Uterus (tissue), 4 donors: Measurements from ENCODE around the gene OTOG. TPM values are rescaled to one million over a fixed set of nuclear protein-coding genes. Genes with fewer than 3 reads are reported as not detected.

Experiments used
- DNase-seq, 2 donors: peaks; one replicate each; pipeline ENCODE4 v3.0.0-alpha.2; 2019 to 2020
- H3K27ac ChIP-seq, 2 donors: fragments of 200-600 bp; sonication (generic); 1 replicate in 1 of 2; 2 replicates in 1 of 2; pipeline ENCODE4 v1.5.1; 2016 to 2018
- H3K27me3 ChIP-seq, 2 donors: fragments of 200-600 bp; sonication (generic); one replicate each; pipeline ENCODE4 v1.5.1; 2018 to 2019; ENCODE audit warnings: control low read depth in 1 of 2
- H3K36me3 ChIP-seq, 2 donors: fragments of 200-600 bp; sonication (generic); one replicate each; pipeline ENCODE4 v1.5.1; 2019; ENCODE audit warnings: control low read depth in 1 of 2
- H3K4me1 ChIP-seq, 2 donors: fragments of 200-600 bp; sonication (generic); one replicate each; pipeline ENCODE4 v1.5.1; 2018 to 2019; ENCODE audit warnings: control low read depth in 1 of 2
- H3K4me3 ChIP-seq, 2 donors: fragments of 200-600 bp; sonication (generic); 1 replicate in 1 of 2; 2 replicates in 1 of 2; pipeline ENCODE4 v1.5.1; 2018 to 2019; ENCODE audit warnings: mild to moderate bottlenecking in 1 of 2
- H3K9me3 ChIP-seq, 2 donors: fragments of 200-600 bp; sonication (generic); one replicate each; pipeline ENCODE4 v1.5.1; 2019; ENCODE audit warnings: control low read depth in 1 of 2
- CTCF ChIP-seq, 4 experiments: fragments of 200-600 bp in 2 of 4; fragments of 450-650 bp in 2 of 4; sonication (generic) in 2 of 4; IDR thresholded peaks; one replicate each; pipeline ENCODE4 v1.5.1; 2016 to 2019; ENCODE audit warnings: antibody characterized with exemption in 4 of 4, mild to moderate bottlenecking in 2 of 4, moderate library complexity in 1 of 4
- POLR2A ChIP-seq, 2 donors: fragments of 450-650 bp; IDR thresholded peaks; one replicate each; pipeline ENCODE4 v1.6.1; 2016; ENCODE audit warnings: antibody characterized with exemption in 2 of 2, mild to moderate bottlenecking in 1 of 2, moderate library complexity in 1 of 2
- intact Hi-C: fragments of 100-400 bp; cut with DNase I; formaldehyde crosslinking; loops from one replicate; pipeline ENCODE4 v1.15.1; 2023; ENCODE audit warnings: low total_unique reads
- total RNA-seq, 4 donors: library from RNA; depleted of rRNA in 3 of 4; stranded (reverse); fragments of >200 nt in 3 of 4; gene quantifications; one replicate each; pipeline versions ENCODE4 v1.1.0 to v1.2.4, GENCODE V29; 2014 to 2023
- donor health status: DM: yes; HTN: yes; CAD: no.

The OTOG gene
- total RNA-seq, 4 donors from 2014 or later = under 0.01 TPM; not detected in 3

GRCh38 chr11:17568944-17569343 lies 21.9 kb downstream of the OTOG start:
- intact Hi-C loops = no loop called here
- no peak for TF ChIP-seq CTCF (IDR thresholded peaks at IDR 0.05)
- no peak for TF ChIP-seq POLR2A (IDR thresholded peaks at IDR 0.05)
- no peak for DNase-seq
- Histone ChIP-seq H3K9me3 (no peaks in the 10 kb centered on the region), H3K4me3 (no peak overlapping the region), H3K27ac (no peak overlapping the region), H3K4me1 (no peaks in the 10 kb centered on the region), H3K27me3 (no peaks in the 10 kb centered on the region), H3K36me3 (no peaks in the 10 kb centered on the region)

GRCh38 chr11:17570034-17570433 lies 23.0 kb downstream of the OTOG start:
- TF ChIP-seq POLR2A (IDR thresholded peaks at IDR 0.05) (no peak), CTCF (IDR thresholded peaks at IDR 0.05) (no peak)
- no peak for DNase-seq
- no peaks in the 10 kb centered on the region for H3K4me1 ChIP-seq
- H3K36me3 ChIP-seq = no peaks in the 10 kb centered on the region
- H3K9me3 ChIP-seq = no peaks in the 10 kb centered on the region
- no peak overlapping the region for H3K27ac ChIP-seq
- intact Hi-C loops = no loop called here
- no peak overlapping the region for H3K4me3 ChIP-seq
- no peaks in the 10 kb centered on the region for H3K27me3 ChIP-seq

GRCh38 chr11:17571431-17572358 lies 24.6 kb downstream of the OTOG start:
- no peaks in the 10 kb centered on the region for H3K9me3 ChIP-seq
- intact Hi-C loops = no loop called here
- no peaks in the 10 kb centered on the region for H3K27me3 ChIP-seq
- no peak overlapping the region for H3K4me3 ChIP-seq
- DNase-seq = no peak
- TF ChIP-seq POLR2A (IDR thresholded peaks at IDR 0.05) (no peak), CTCF (IDR thresholded peaks at IDR 0.05) (no peak)
- no peaks in the 10 kb centered on the region for H3K36me3 ChIP-seq
- H3K27ac ChIP-seq = no peak overlapping the region
- H3K4me1 ChIP-seq = no peaks in the 10 kb centered on the region

- Histone ChIP-seq H3K36me3 (no peaks in the 10 kb centered on the region), H3K9me3 (no peaks in the 10 kb centered on the region), H3K27ac (no peak overlapping the region), H3K4me3 (no peak overlapping the region), H3K27me3 (no peaks in the 10 kb centered on the region), H3K4me1 (no peaks in the 10 kb centered on the region)
- intact Hi-C loops = no loop called here
- TF ChIP-seq POLR2A (IDR thresholded peaks at IDR 0.05) = no peak
- TF ChIP-seq CTCF (IDR thresholded peaks at IDR 0.05) = no peak
- no peak for DNase-seq
Observed at GRCh38 chr11:17572359-17572690, 25.3 kb downstream of the OTOG start.

- intact Hi-C loops = no loop called here
- DNase-seq = no peak
- H3K27me3 ChIP-seq = no peaks in the 10 kb centered on the region
- H3K27ac ChIP-seq = no peak overlapping the region
- TF ChIP-seq CTCF (IDR thresholded peaks at IDR 0.05) (no peak), POLR2A (IDR thresholded peaks at IDR 0.05) (no peak)
- H3K4me1 ChIP-seq = no peaks in the 10 kb centered on the region
- H3K36me3 ChIP-seq = no peaks in the 10 kb centered on the region
- no peaks in the 10 kb centered on the region for H3K9me3 ChIP-seq
- no peak overlapping the region for H3K4me3 ChIP-seq
Observed at GRCh38 chr11:17572791-17573460, 25.9 kb downstream of the OTOG start.
